Activated CD8-positive, alpha-beta memory T cell treated with anti-CD3 and anti-CD28 coated beads for 4 hours (primary cell): ENCODE measurements around the gene ARL16.
"Not testable (repeated sequence)": the region's sequence is repeated elsewhere in the genome, so short reads cannot be mapped to it uniquely, and the experiment has no call there.

Experiments used
- DNase-seq, 2 donors: peaks; one replicate each; pipeline ENCODE4 v3.0.0-alpha.2; 2020; ENCODE audit warnings: low read depth in 2 of 2

ARL16 gene

GRCh38 chr17:81695211-81695610, 11.6 kb upstream of the ARL16 start:
- no peak for DNase-seq

GRCh38 chr17:81694810-81695209, 11.2 kb upstream of the ARL16 start:
- no peak for DNase-seq

GRCh38 chr17:81693509-81694210, 10.1 kb upstream of the ARL16 start:
- DNase-seq: no peak

- DNase-seq: no peak
These were observed 8.0 kb upstream of the ARL16 start for GRCh38 chr17:81691608-81692007.

GRCh38 chr17:81691196-81691595, 7.6 kb upstream of the ARL16 start:
- DNase-seq: no peak

- no peak for DNase-seq
These were observed 7.0 kb upstream of the ARL16 start for GRCh38 chr17:81690549-81690948.

- DNase-seq: no peak
These were observed 6.5 kb upstream of the ARL16 start for GRCh38 chr17:81690066-81690465.

- no peak for DNase-seq
These were observed 5.0 kb upstream of the ARL16 start for GRCh38 chr17:81688616-81689015.

- no peak for DNase-seq
These were observed 4.4 kb upstream of the ARL16 start for GRCh38 chr17:81687770-81688541.

- no peak for DNase-seq
These were observed 3.0 kb upstream of the ARL16 start for GRCh38 chr17:81686614-81687013.

- peak in 1 of 2 donors; percentile 35 for DNase-seq
These were observed 1.5 kb upstream of the ARL16 start for GRCh38 chr17:81685108-81685507.

- no peak for DNase-seq
These were observed 880 bp upstream of the ARL16 start for GRCh38 chr17:81684442-81684911.

GRCh38 chr17:81683208-81683583, 401 bp downstream of the ARL16 start:
- DNase-seq: no peak

- no peak for DNase-seq
These were observed 911 bp downstream of the ARL16 start for GRCh38 chr17:81682565-81683207.

GRCh38 chr17:81681672-81682071, 1.9 kb downstream of the ARL16 start:
- DNase-seq: no peak

- no peak for DNase-seq
These were observed 3.4 kb downstream of the ARL16 start for GRCh38 chr17:81680150-81680549.

- DNase-seq: no peak
These were observed 6.7 kb downstream of the ARL16 start for GRCh38 chr17:81676906-81677305.

- DNase-seq: not testable (repeated sequence)
These were observed 7.9 kb downstream of the ARL16 start for GRCh38 chr17:81675515-81676221.

GRCh38 chr17:81673561-81674258, 9.9 kb downstream of the ARL16 start:
- no peak for DNase-seq

GRCh38 chr17:81672954-81673353, 10.6 kb downstream of the ARL16 start:
- DNase-seq: no peak

- no peak for DNase-seq
These were observed 11.1 kb downstream of the ARL16 start for GRCh38 chr17:81672504-81672903.
